Type B pancreatic cell (in vitro differentiated cells): Measurements from ENCODE around the gene CEP85L. TPM values are rescaled to one million over a fixed set of nuclear protein-coding genes. Genes with fewer than 3 reads are reported as not detected.

ENCODE experiments used
- DNase-seq: peaks from one replicate; pipeline ENCODE4 v3.0.0; 2021; ENCODE audit warnings: mixed read lengths; ENCODE audit not compliant: unreplicated experiment; ENCODE audit errors: extremely low spot score
- H3K27ac Mint-ChIP-seq: 2 replicates; pipeline ENCODE4 v1.8.0; 2021; ENCODE audit warnings: mild to moderate bottlenecking, mixed read lengths
- H3K27me3 Mint-ChIP-seq: 2 replicates; pipeline ENCODE4 v1.8.0; 2021; ENCODE audit warnings: mixed read lengths
- H3K36me3 Mint-ChIP-seq: 2 replicates; pipeline ENCODE4 v1.8.0; 2021; ENCODE audit warnings: mixed read lengths
- H3K4me1 Mint-ChIP-seq: one replicate; pipeline ENCODE4 v1.8.0; 2021; ENCODE audit warnings: mixed read lengths; ENCODE audit not compliant: unreplicated experiment
- H3K4me3 Mint-ChIP-seq: 2 replicates; pipeline ENCODE4 v1.8.0; 2021; ENCODE audit warnings: mild to moderate bottlenecking, mixed read lengths
- H3K9me3 Mint-ChIP-seq: 2 replicates; pipeline ENCODE4 v1.8.0; 2021; ENCODE audit warnings: mixed read lengths
- CTCF ChIP-seq: fragments of 200-600 bp; sonication (generic); conservative IDR thresholded peaks from 2 replicates; pipeline ENCODE4 v1.5.0; 2021; ENCODE audit warnings: antibody characterized with exemption, mild to moderate bottlenecking
- total RNA-seq: library from RNA; stranded (reverse); gene quantifications from 2 replicates; pipeline ENCODE4 v1.2.1, GENCODE V29; 2021; ENCODE audit warnings: low replicate concordance

CEP85L gene
- total RNA-seq, 1 donor from 2014 or later = 16.1 TPM

- TF ChIP-seq CTCF = no peak
- H3K27ac Mint-ChIP-seq = no peak overlapping the region
- H3K4me1 Mint-ChIP-seq = no peaks in the 10 kb centered on the region
These were observed 139.3 kb downstream of the CEP85L start for GRCh38 chr6:118511930-118512715.

GRCh38 chr6:118509009-118509617, 142.3 kb downstream of the CEP85L start:
- no peaks in the 10 kb centered on the region for H3K9me3 Mint-ChIP-seq
- no peaks in the 10 kb centered on the region for H3K27me3 Mint-ChIP-seq
- peak; percentile 80 for TF ChIP-seq CTCF
- DNase-seq = no peak
- no peaks in the 10 kb centered on the region for H3K4me1 Mint-ChIP-seq
- H3K4me3 Mint-ChIP-seq = no peak overlapping the region
- H3K36me3 Mint-ChIP-seq = peaks cover 5% of the 10 kb centered on the region
- H3K27ac Mint-ChIP-seq = no peak overlapping the region

More at GRCh38 chr6:118511930-118512715, 139.3 kb downstream of the CEP85L start:
- DNase-seq = no peak
- Mint-ChIP-seq H3K27me3 (no peaks in the 10 kb centered on the region), H3K36me3 (no peaks in the 10 kb centered on the region), H3K9me3 (no peaks in the 10 kb centered on the region), H3K4me3 (no peak overlapping the region)

GRCh38 chr6:118507636-118508035, 143.8 kb downstream of the CEP85L start:
- TF ChIP-seq CTCF = no peak
- no peaks in the 10 kb centered on the region for H3K27me3 Mint-ChIP-seq
- no peak overlapping the region for H3K27ac Mint-ChIP-seq
- H3K36me3 Mint-ChIP-seq = peaks cover 6% of the 10 kb centered on the region
- no peaks in the 10 kb centered on the region for H3K4me1 Mint-ChIP-seq
- H3K4me3 Mint-ChIP-seq = no peak overlapping the region
- no peaks in the 10 kb centered on the region for H3K9me3 Mint-ChIP-seq
- DNase-seq = no peak

- TF ChIP-seq CTCF = no peak
- Mint-ChIP-seq H3K9me3 (no peaks in the 10 kb centered on the region), H3K4me3 (no peak overlapping the region), H3K27ac (no peak overlapping the region), H3K36me3 (peaks cover 20% of the 10 kb centered on the region), H3K4me1 (no peaks in the 10 kb centered on the region), H3K27me3 (no peaks in the 10 kb centered on the region)
- DNase-seq = no peak
These were observed 145.2 kb downstream of the CEP85L start for GRCh38 chr6:118506071-118506638.

- no peak for DNase-seq
- H3K36me3 Mint-ChIP-seq = peaks cover 20% of the 10 kb centered on the region
- TF ChIP-seq CTCF = no peak
- peaks cover under 1% of the 10 kb centered on the region for H3K9me3 Mint-ChIP-seq
- no peak overlapping the region for H3K4me3 Mint-ChIP-seq
- no peak overlapping the region for H3K27ac Mint-ChIP-seq
- H3K4me1 Mint-ChIP-seq = no peaks in the 10 kb centered on the region
- H3K27me3 Mint-ChIP-seq = no peaks in the 10 kb centered on the region
These were observed 145.7 kb downstream of the CEP85L start for GRCh38 chr6:118505656-118506055.
